Ovary (tissue), 9 donors: ENCODE data around the gene EVL. TPM values are rescaled to one million over a fixed set of nuclear protein-coding genes. Genes with fewer than 3 reads are reported as not detected.

Experiments
- DNase-seq, 5 donors: peaks; one replicate each; pipeline ENCODE4 v3.0.0-alpha.2; 2019 to 2020
- H3K27ac ChIP-seq, 2 donors: fragments of 200-600 bp; one replicate each; pipeline versions ENCODE4 v1.5.1 to v1.8.0; 2019 to 2022
- H3K27me3 ChIP-seq: fragments of 200-600 bp; one replicate; pipeline ENCODE4 v1.8.0; 2022
- H3K36me3 ChIP-seq: fragments of 200-600 bp; sonication (generic); one replicate; pipeline ENCODE4 v1.5.1; 2019
- H3K4me1 ChIP-seq: one replicate; pipeline ENCODE4 v1.8.1; 2013; ENCODE audit warnings: mild to moderate bottlenecking, moderate library complexity; ENCODE audit not compliant: insufficient read depth
- H3K4me3 ChIP-seq: fragments of 200-600 bp; sonication (generic); one replicate; pipeline ENCODE4 v1.5.1; 2017
- H3K9me3 ChIP-seq, 2 donors: fragments of 200-600 bp in 1 of 2; sonication (generic) in 1 of 2; one replicate each; pipeline versions ENCODE4 v1.5.1 to v1.8.1; 2013 to 2019; ENCODE audit warnings: mild to moderate bottlenecking in 1 of 2, moderate library complexity in 1 of 2
- CTCF ChIP-seq, 3 donors: fragments of 450-650 bp in 2 of 3; fragments of 200-600 bp in 1 of 3; IDR thresholded peaks; one replicate each; pipeline versions ENCODE4 v1.5.1 to v1.8.0; 2016 to 2022; ENCODE audit warnings: antibody characterized with exemption in 3 of 3, mild to moderate bottlenecking in 1 of 3
- EP300 ChIP-seq: sonication (generic); formaldehyde crosslinking; IDR thresholded peaks from one replicate; pipeline ENCODE4 v1.6.1; 2017; ENCODE audit warnings: antibody characterized with exemption
- POLR2A ChIP-seq: fragments of 450-650 bp; IDR thresholded peaks from one replicate; pipeline ENCODE4 v1.6.1; 2017; ENCODE audit warnings: antibody characterized with exemption, mild to moderate bottlenecking, moderate library complexity
- WGBS, 3 donors: extraction: QIAGEN DNeasy Blood & Tissue Kit in 1 of 3; methylation state at CpG; one replicate each; pipeline versions ENCODE4 v1.1.5 to v1.1.7; 2013 to 2017; 5-methylcytosine and 5-hydroxymethylcytosine counted together
- intact Hi-C, 4 donors: fragments of 100-400 bp; cut with DNase I; formaldehyde crosslinking; loops; one replicate each; pipeline versions ENCODE4 v1.11.0 to v1.15.1; 2022 to 2023
- microRNA counts: library from miRNA; unstranded; fragments of <30 nt; microRNA quantifications from one replicate; lab custom pipeline; 2016
- microRNA-seq, 3 donors: library from miRNA; unstranded; fragments of <30 nt; microRNA quantifications; one replicate each; pipeline versions ENCODE4 to v1.2.0, GENCODE V29; 2019 to 2020
- polyA plus RNA-seq, 2 donors: library from polyadenylated mRNA; stranded (reverse); fragments of 200-250 nt in 1 of 2; fragments of 350-450 nt in 1 of 2; fragmentation: Illumina TruSeq in 1 of 2; extraction: RNeasy Lipid Tissue Mini Kit (QIAGEN cat#74804) in 1 of 2; gene quantifications; one replicate each; pipeline ENCODE4 v1.2.3, GENCODE V29; 2013 to 2014
- small RNA-seq: library from RNA; depleted of rRNA; stranded (forward); fragments of <200 nt; gene quantifications from one replicate; pipeline ENCODE3, GENCODE V24; 2016
- total RNA-seq, 7 donors: library from RNA; depleted of rRNA in 2 of 7; stranded (reverse); fragments of >200 nt in 2 of 7; fragmentation: NEBNext Ultra II Directional in 3 of 7; extraction: Animal tissue kit (Norgen Biotek cat#: 25700) in 3 of 7; gene quantifications; one replicate each; pipeline versions ENCODE4 v1.1.0 to v1.2.4, GENCODE V29; 2016 to 2023
- donor health status: DM: no; HTN: no; CAD: no; lungs with moderate emphysema.
- donor health status: DM: no; HTN: no; CAD: no.
- donor health status: Bipolar disorder and iron deficiency.
- donor health status: DM: yes; HTN: yes; CAD: no.
- donor health status: DM: no; HTN: no; CAD: no.
- donor health status: DM: yes; HTN: yes; CAD: no.

Gene EVL
- total and polyA plus RNA-seq, 9 donors, result 41.0 to 105 (median 66.1) TPM

GRCh38 chr14:100192672-100193416 lies 127.6 kb downstream of the EVL start:
- intact Hi-C loops, result loop anchor here (10.0 kb wide), 2 partner anchors 208 to 218 kb away; no protein-coding TSS in a partner anchor

More at GRCh38 chr14:100192672-100193416, 127.6 kb downstream of the EVL start:
- WGBS, 3 donors, result 1 to 2% (median 2%) methylated on average over 43 to 62 of the region's 62 CpGs
- Histone ChIP-seq H3K9me3 (no peaks in the 10 kb centered on the region), H3K27me3 (no peaks in the 10 kb centered on the region), H3K4me1 (no peaks in the 10 kb centered on the region), H3K4me3 (peak overlapping the region; percentile 38), H3K36me3 (no peaks in the 10 kb centered on the region), H3K27ac (peak overlapping the region; percentile 78 to 88)
- TF ChIP-seq CTCF (IDR thresholded peaks at IDR 0.05), result peak; percentile 92 to 97 (median 93)
- peak; percentile 47 for TF ChIP-seq POLR2A
- no peak for TF ChIP-seq EP300
- DNase-seq, result peak; percentile 99 to 100 (median 99)

MicroRNAs encoded within 50 kb of the gene (microRNA counts, 767-probe panel; counts per million panel counts)
- 530 counts per million, percentile 78 among the panel's probes with 10 or more counts for microRNA hsa-miR-151b (lab: Ali Mortazavi, UCI)
- microRNA hsa-miR-342-3p (lab: Ali Mortazavi, UCI), result 6,281 counts per million, percentile 98 among the panel's probes with 10 or more counts
- microRNA hsa-miR-342-5p (lab: Ali Mortazavi, UCI), result 530 counts per million, percentile 78 among the panel's probes with 10 or more counts

Small RNAs within 50 kb of the gene (microRNA-seq; reads per million reads assigned to microRNA genes)
- gene MIR151B (223 to 541 (median 290) reads per million in 3 donors), gene MIR342 (447 to 911 (median 549) reads per million in 3 donors)

Small RNAs within 50 kb of the gene (small RNA-seq; reads per million reads assigned to genes)
- 3.8 reads per million, percentile 78 among the genes with 10 or more reads in this experiment for gene MIR151B
- 61.2 reads per million, percentile 90 among the genes with 10 or more reads in this experiment for gene MIR342

Other genes with a start within 250 kb of the EVL start
- gene DEGS2, start 94.2 kb downstream of the EVL start, total RNA-seq, result 1 to 10 TPM in 4 of 7 donors, under 1 TPM in 3; 0.45 to 7.9 (median 2.9) TPM
- 1 to 10 TPM in 1 of 2 donors, not detected in 1; 1.8 TPM for gene DEGS2, start 94.2 kb downstream of the EVL start, polyA plus RNA-seq
- gene YY1, start 173.7 kb downstream of the EVL start, total RNA-seq, result 10 to 100 TPM; 37.0 to 68.6 (median 58.1) TPM
- 10 to 100 TPM; 24.1 to 75.8 TPM for gene YY1, start 173.7 kb downstream of the EVL start, polyA plus RNA-seq
- 100 to 1,000 TPM in 1 of 7 donors, 10 to 100 TPM in 6; 50.2 to 177 (median 72.3) TPM for gene SLC25A29, start 241.0 kb downstream of the EVL start, total RNA-seq
- 10 to 100 TPM in 1 of 2 donors, 1 to 10 TPM in 1; 9.1 to 46.7 TPM for gene SLC25A29, start 241.0 kb downstream of the EVL start, polyA plus RNA-seq